Coronary artery (tissue), 2 donors: Measurements from ENCODE around the gene KRT3.

Source experiments
- DNase-seq: peaks from one replicate; pipeline ENCODE4 v3.0.0-alpha.2; 2017; ENCODE audit warnings: low spot score
- H3K27ac ChIP-seq, 2 donors: fragments of 200-600 bp; sonication (generic); one replicate each; pipeline ENCODE4 v1.5.1; 2016 to 2019
- H3K4me3 ChIP-seq: fragments of 200-600 bp; sonication (generic); 2 replicates; pipeline ENCODE4 v1.5.1; 2016; ENCODE audit warnings: mild to moderate bottlenecking, moderate library complexity
- TF ChIP-seq, protein P1 (sequence below): fragments of 200-600 bp; sonication (generic); IDR thresholded peaks from one replicate; pipeline ENCODE4 v1.5.1; 2019; ENCODE audit warnings: antibody characterized with exemption

The KRT3 gene

DNA sequence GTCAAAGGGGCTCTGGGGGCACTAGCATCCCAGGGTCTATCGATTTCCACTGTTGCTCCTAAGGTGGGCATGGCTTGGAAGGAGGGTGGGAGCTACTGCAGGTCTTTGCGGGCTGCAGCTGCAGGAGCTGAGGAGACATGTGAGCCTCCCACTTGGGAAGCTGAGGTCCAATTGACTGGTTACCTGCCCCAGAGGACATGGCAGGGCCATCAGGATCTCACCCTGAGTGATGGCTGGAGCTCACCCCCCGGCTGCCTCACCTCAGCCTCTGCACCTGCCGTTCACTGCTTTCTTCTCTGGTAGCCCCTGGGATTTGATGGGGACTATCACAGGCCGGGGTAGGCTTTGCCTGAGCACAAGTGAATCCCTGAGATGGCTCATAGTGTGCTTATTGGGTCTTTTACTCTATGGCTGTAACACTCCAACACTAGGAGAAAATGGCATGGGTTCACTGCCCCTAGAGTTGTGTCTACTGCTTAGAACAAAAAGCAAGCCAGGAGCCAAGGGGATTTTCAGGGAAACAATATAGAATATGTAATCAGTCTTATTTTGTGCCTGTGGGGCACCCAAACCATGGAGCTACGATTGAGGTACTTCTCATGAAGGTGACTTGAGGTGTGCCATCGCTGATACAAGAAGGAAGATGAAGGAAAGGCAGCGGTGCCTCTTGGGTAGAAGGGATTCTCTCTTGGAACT lies 21.2 kb upstream of the KRT3 start:
- DNase-seq = no peak
- TF ChIP-seq, protein P1, sequence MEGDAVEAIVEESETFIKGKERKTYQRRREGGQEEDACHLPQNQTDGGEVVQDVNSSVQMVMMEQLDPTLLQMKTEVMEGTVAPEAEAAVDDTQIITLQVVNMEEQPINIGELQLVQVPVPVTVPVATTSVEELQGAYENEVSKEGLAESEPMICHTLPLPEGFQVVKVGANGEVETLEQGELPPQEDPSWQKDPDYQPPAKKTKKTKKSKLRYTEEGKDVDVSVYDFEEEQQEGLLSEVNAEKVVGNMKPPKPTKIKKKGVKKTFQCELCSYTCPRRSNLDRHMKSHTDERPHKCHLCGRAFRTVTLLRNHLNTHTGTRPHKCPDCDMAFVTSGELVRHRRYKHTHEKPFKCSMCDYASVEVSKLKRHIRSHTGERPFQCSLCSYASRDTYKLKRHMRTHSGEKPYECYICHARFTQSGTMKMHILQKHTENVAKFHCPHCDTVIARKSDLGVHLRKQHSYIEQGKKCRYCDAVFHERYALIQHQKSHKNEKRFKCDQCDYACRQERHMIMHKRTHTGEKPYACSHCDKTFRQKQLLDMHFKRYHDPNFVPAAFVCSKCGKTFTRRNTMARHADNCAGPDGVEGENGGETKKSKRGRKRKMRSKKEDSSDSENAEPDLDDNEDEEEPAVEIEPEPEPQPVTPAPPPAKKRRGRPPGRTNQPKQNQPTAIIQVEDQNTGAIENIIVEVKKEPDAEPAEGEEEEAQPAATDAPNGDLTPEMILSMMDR = no peak
- H3K27ac ChIP-seq = no peak overlapping the region
- no peak overlapping the region for H3K4me3 ChIP-seq

DNA sequence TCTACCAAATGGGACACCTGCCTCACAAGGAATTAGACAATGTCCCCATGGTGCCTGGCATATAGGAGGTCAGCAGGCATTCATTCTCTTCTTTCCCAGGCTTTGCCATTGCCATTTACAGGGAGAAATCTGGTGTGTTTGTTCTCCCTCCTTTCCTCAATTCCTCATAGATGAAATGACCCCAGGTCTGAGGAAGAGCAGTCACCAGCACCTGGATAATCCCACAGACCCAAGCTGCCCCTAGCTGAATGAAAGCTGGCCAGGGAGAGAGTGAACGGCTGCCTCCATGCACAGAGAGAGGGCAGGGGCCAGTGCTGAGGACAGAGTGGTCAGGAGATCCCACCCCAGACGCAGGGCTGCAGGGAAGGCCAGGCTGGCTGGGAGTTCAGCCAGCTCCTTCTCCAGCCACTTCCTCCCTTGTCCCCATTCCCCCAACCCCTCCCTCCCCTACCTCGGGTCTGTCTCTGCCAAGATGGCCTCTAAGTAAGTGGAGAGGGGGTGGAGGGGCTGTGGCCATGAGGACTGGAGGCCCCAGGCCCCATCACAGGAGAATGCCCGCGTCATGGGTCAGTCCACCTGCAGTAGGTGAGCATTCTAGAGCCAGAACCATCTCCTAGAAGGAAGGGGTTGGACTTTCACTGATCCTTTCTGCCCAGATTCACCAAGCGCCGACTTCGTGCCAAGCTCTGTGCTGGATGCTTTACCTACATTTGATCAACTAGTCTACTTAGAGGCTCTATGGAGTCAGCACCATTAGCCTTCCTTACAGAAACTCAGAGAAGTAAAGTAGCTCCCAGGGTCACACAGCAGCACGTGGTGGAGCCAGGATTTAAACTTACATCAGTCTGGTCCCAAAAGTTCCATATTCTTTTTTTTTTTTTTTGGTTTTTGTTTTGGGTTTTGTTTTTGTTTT lies 20.0 kb upstream of the KRT3 start:
- no peak overlapping the region for H3K4me3 ChIP-seq
- TF ChIP-seq, protein P1 = no peak
- DNase-seq = no peak
- H3K27ac ChIP-seq = no peak overlapping the region

DNA sequence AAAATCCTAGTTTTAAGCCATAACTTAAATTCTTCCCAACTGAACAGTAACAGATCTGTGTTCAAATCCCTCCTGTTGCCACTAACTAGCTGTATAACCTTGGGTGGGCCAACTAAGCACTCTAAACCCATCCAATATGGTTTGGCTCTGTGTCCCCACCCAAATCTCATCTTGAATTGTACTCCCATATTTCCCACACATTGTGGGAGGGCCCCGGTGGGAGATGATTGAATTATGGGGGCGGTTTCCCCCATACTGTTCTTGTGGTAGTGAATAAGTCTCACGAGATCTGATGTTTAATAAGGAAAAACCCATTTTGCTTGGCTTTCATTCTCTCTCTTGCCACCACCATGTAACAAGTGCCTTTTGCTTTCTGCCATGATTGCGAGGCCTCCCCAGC lies 19.2 kb upstream of the KRT3 start:
- TF ChIP-seq, protein P1 = no peak
- no peak for DNase-seq
- H3K27ac ChIP-seq = no peak overlapping the region
- H3K4me3 ChIP-seq = no peak overlapping the region

DNA sequence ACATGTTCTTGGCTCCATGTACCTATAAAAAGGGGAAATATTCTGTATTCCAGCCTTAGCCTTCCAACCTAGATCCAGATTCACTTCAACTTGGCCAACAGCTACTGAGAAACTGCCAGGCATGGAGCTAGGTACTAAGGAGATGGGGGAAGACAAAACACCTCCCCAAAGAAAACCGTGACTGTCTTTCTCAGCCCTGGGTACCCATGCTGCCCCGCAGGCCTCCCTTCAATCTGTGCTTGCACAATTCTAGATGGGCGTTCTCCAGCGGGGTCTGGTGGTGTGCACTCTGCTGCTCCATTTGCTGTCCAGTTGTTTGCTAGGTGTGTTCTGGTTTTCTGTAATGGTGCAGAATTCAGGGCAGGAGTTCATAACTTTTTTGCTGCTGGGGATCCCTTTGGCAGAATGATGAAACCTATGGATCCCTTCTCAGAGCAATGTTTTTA lies 18.8 kb upstream of the KRT3 start:
- Histone ChIP-seq H3K4me3 (no peak overlapping the region), H3K27ac (no peak overlapping the region)
- TF ChIP-seq, protein P1 = no peak
- DNase-seq = no peak

DNA sequence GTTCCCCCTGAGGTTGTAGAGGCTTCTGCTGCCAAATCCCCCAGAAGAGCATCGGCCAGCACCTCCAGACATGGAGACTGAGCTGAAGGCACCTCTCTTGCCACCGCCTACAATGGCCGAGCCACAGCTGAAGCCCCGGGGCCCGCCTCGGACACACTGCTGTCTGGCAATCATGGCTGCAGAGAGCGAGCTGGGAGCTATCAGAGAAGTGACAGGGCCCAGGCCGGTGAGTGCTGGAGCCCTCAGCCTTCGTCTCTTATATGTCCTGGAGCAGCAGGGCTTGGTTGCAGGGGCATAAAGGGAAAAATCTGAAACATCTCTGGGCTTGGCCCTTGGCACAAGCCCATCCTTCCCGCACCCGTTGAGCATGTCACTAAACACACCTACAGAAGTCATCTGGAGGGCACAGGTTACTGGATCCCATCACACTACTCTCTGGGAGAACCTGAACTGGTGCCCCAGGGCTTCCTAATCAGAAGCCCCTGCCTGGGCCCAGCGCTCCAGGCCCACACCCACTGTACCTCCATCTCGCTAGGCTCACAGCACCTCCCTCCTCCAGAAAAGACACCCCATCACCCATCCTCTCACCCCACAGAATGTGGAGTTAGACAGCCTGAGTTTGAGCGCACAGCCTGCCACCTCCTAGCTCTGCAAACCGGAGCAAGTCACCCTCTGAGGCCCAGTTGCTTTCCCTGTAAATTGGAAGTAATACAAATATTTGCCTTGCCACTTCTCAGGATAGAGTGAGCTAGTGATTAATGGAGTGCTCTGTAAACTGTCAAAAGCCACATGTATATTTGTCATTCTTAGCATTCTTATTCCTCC lies 18.2 kb upstream of the KRT3 start, which contains the start of gene KRT4:
TSS of gene KRT4 (minus strand) at position 232 of the 825 bp plus-strand sequence. CDS start at position 174, 58 bp downstream.
- H3K4me3 ChIP-seq = no peak within 1 kb of the TSS
- TF ChIP-seq, protein P1 = no peak
- no peak for DNase-seq
- H3K27ac ChIP-seq = no peak within 1 kb of the TSS

DNA sequence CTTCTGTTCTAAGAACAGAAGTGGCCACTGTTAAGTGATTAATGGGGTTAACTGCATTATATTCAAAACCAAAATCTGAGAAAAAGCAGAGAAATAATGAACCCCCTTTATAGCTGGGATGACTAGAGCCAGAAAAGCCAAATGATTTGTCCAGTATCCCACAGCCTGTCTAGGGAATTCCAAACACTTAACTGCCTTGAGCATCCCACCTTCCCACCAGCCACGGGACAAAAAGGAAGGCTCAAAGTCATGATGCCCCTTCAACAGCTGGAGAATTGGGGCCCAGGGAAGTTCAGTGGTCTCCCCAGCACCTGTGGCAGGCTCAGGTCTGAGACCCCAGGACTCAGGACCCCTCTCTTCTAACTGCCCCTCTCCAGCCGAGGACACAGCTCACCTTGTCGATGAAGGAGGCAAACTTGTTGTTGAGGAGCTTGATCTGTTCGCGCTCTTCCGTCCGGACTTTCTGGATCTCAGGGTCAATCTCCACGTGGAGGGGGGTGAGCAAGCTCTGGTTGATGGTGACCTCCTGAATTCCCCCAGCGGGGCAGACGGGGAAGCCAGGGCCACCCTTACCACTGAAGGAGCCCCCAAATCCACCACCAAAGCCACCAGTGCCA lies 17.4 kb upstream of the KRT3 start:
- TF ChIP-seq, protein P1 = no peak
- H3K4me3 ChIP-seq = no peak overlapping the region
- no peak for DNase-seq
- H3K27ac ChIP-seq = no peak overlapping the region
